NCI-H2107 (cell line): ENCODE data around the gene PARVB.
"Not testable (repeated sequence)": the region's sequence is repeated elsewhere in the genome, so short reads cannot be mapped to it uniquely, and the experiment has no call there.

Experiments
- DNase-seq: peaks from one replicate; lab custom pipeline; 2025; lab: John Stamatoyannopoulos, UW

The PARVB gene

GRCh38 chr22:44110656-44111055, 86.6 kb downstream of the PARVB start:
- not testable (repeated sequence) for DNase-seq

- DNase-seq, result no peak
Observed at GRCh38 chr22:44111562-44112155, 87.6 kb downstream of the PARVB start.

- DNase-seq, result no peak
Observed at GRCh38 chr22:44112191-44112590, 88.1 kb downstream of the PARVB start.

- no peak for DNase-seq
Observed at GRCh38 chr22:44116331-44116730, 92.2 kb downstream of the PARVB start.

GRCh38 chr22:44116755-44117684, 92.9 kb downstream of the PARVB start:
- DNase-seq, result no peak

GRCh38 chr22:44117746-44118145, 93.6 kb downstream of the PARVB start:
- DNase-seq, result no peak

- DNase-seq, result no peak
Observed at GRCh38 chr22:44118645-44119315, 94.7 kb downstream of the PARVB start.

- no peak for DNase-seq
Observed at GRCh38 chr22:44119669-44120313, 95.7 kb downstream of the PARVB start.

- DNase-seq, result no peak
Observed at GRCh38 chr22:44120314-44120704, 96.2 kb downstream of the PARVB start.

GRCh38 chr22:44125421-44125820, 101.3 kb downstream of the PARVB start:
- no peak for DNase-seq

- no peak for DNase-seq
Observed at GRCh38 chr22:44126807-44127206, 102.7 kb downstream of the PARVB start.

- DNase-seq, result no peak
Observed at GRCh38 chr22:44127356-44127755, 103.3 kb downstream of the PARVB start.

- DNase-seq, result no peak
Observed at GRCh38 chr22:44128958-44129618, 105.0 kb downstream of the PARVB start.

- no peak for DNase-seq
Observed at GRCh38 chr22:44129619-44129976, 105.5 kb downstream of the PARVB start.

GRCh38 chr22:44130076-44130711, 106.1 kb downstream of the PARVB start:
- no peak for DNase-seq

- DNase-seq, result no peak
Observed at GRCh38 chr22:44131412-44131811, 107.3 kb downstream of the PARVB start.

GRCh38 chr22:44131989-44132685, 108.0 kb downstream of the PARVB start:
- DNase-seq, result no peak

GRCh38 chr22:44132724-44133123, 108.6 kb downstream of the PARVB start:
- no peak for DNase-seq

GRCh38 chr22:44133161-44133560, 109.1 kb downstream of the PARVB start:
- no peak for DNase-seq

- DNase-seq, result no peak
Observed at GRCh38 chr22:44133901-44134571, 109.9 kb downstream of the PARVB start.
